Stimulated activated CD4-positive, alpha-beta T cell treated with anti-CD3 and anti-CD28 coated beads, TNF-alpha, amount 100 ng/mL, for 48 hours (primary cell): ENCODE data around the gene CFAP97D2.
"Not testable (repeated sequence)": the region's sequence is repeated elsewhere in the genome, so short reads cannot be mapped to it uniquely, and the experiment has no call there.

Experiments used
- DNase-seq, 3 donors: peaks; one replicate each; pipeline ENCODE4 v3.0.0-alpha.2; 2020; ENCODE audit warnings: low read depth in 3 of 3

The CFAP97D2 gene

GRCh38 chr13:114235697-114236096 is 56.6 kb downstream of the CFAP97D2 start:
- no peak for DNase-seq

GRCh38 chr13:114236227-114236626 is 57.2 kb downstream of the CFAP97D2 start:
- no peak for DNase-seq

GRCh38 chr13:114237415-114238112 is 58.5 kb downstream of the CFAP97D2 start:
- DNase-seq = no peak

GRCh38 chr13:114241918-114242317 is 62.9 kb downstream of the CFAP97D2 start:
- DNase-seq = no peak

- no peak for DNase-seq
Observed at GRCh38 chr13:114243971-114244370, 64.9 kb downstream of the CFAP97D2 start.

GRCh38 chr13:114244637-114245036 is 65.6 kb downstream of the CFAP97D2 start:
- no peak for DNase-seq

- DNase-seq = no peak
Observed at GRCh38 chr13:114248011-114248410, 69.0 kb downstream of the CFAP97D2 start.

- no peak for DNase-seq
Observed at GRCh38 chr13:114249077-114249476, 70.0 kb downstream of the CFAP97D2 start.

- DNase-seq = not testable (repeated sequence)
Observed at GRCh38 chr13:114251639-114252440, 72.8 kb downstream of the CFAP97D2 start.

GRCh38 chr13:114256547-114256946 is 77.5 kb downstream of the CFAP97D2 start:
- no peak for DNase-seq

GRCh38 chr13:114257014-114257413 is 78.0 kb downstream of the CFAP97D2 start:
- no peak for DNase-seq

GRCh38 chr13:114258589-114258988 is 79.5 kb downstream of the CFAP97D2 start:
- no peak for DNase-seq

GRCh38 chr13:114259374-114259773 is 80.3 kb downstream of the CFAP97D2 start:
- no peak for DNase-seq

- DNase-seq = no peak
Observed at GRCh38 chr13:114259974-114260373, 80.9 kb downstream of the CFAP97D2 start.

- DNase-seq = no peak
Observed at GRCh38 chr13:114260814-114261213, 81.8 kb downstream of the CFAP97D2 start.

GRCh38 chr13:114261328-114261965 is 82.4 kb downstream of the CFAP97D2 start:
- no peak for DNase-seq

GRCh38 chr13:114263578-114263977 is 84.5 kb downstream of the CFAP97D2 start:
- DNase-seq = no peak

- DNase-seq = not testable (repeated sequence)
Observed at GRCh38 chr13:114264313-114264712, 85.3 kb downstream of the CFAP97D2 start.

- DNase-seq = no peak
Observed at GRCh38 chr13:114264886-114265611, 86.0 kb downstream of the CFAP97D2 start.

GRCh38 chr13:114266241-114266640 is 87.2 kb downstream of the CFAP97D2 start:
- no peak for DNase-seq

- DNase-seq = no peak
Observed at GRCh38 chr13:114268344-114269280, 89.6 kb downstream of the CFAP97D2 start.
